HG03045 (cell line): ENCODE data around the gene ZNF536.

Source experiments
- ATAC-seq: cut with Tn5 transposase; IDR thresholded peaks from one replicate; pipeline ENCODE4 v1.9.1; 2021; ENCODE audit warnings: mild to moderate bottlenecking, moderate library complexity; ENCODE audit not compliant: unreplicated experiment

Gene ZNF536

GRCh38 chr19:30519607-30520205, 147.5 kb downstream of the ZNF536 start:
- no peak for ATAC-seq

GRCh38 chr19:30520735-30521479, 148.7 kb downstream of the ZNF536 start:
- no peak for ATAC-seq

DNA sequence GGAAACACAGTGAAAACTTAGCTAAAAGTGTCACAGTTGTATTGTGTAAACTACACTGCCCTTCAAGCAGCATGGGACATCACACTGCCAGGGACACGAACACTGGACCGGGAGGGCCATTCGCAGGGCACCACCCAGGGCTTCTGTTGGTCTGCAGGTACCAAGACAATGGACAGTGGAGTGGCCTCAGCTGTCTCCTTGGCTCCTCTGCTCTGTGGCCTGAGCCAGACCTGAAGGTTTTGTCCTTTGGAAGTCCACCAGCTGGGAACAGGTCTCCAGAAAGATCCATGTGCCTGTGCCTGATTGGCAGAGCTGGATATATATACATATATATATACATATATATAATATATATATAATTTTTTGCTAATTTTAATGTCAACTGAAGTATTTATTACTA, 149.8 kb downstream of the ZNF536 start:
- no peak for ATAC-seq

DNA sequence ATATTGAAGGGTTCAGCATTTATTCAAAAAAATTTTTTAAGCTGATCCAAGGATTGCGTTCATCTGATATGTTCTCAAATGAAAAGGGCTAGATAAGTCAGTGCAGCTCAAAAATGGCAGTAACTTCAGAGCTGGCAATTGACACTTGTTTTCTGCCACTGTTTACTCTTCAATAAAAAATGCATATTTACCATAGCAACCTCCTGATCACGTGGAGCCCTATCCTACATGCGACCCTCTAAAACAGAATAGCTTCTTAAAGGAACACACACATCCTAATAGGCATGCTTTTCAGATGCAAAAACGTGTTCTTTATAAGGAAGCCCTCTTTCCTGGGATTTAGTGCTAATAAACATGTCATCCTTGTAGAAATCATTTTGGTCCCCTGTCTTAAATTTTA, 150.2 kb downstream of the ZNF536 start:
- ATAC-seq = no peak

DNA sequence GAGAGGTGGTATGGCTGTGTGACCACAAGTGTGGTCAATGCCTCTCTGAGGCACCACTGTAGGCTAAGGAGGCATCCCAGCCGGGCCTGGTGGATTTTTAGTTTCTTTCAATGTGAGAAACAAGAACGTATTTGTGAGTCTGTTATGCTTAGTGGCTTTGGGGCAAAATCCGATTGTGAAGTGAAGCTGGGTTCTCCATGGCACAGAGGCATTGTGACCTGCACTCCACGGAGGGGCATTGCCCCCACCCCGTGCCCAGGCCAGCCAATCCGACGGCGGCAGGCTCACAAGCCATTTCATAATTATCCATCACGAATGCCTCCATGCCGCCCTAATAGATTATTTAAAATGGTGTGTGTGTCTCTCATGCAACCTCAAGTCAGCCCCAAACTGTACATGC, 151.6 kb downstream of the ZNF536 start:
- ATAC-seq = no peak

- no peak for ATAC-seq
Observed at GRCh38 chr19:30525383-30525782, 153.2 kb downstream of the ZNF536 start.

- no peak for ATAC-seq
Observed at GRCh38 chr19:30528919-30529318, 156.7 kb downstream of the ZNF536 start.

DNA sequence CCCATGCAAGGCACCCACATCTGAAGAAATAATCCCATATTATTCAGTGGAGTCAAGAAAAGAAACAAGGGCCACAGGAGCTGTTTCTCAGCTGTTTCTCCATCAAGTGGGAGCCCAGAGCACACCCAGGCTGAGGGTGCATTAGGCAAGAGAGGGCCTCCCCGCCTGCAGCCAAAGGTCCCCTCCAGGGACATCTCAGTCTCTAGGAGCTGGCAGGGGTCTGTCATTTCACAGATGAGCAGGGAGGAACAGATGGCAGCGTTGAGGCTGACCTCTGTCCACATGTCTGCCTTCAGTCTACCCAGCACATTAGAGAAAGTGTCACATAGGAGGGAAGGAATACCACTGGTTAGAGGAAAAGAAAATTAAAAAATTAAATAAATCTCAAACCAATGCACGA, 157.7 kb downstream of the ZNF536 start:
- ATAC-seq = no peak

- ATAC-seq = no peak
Observed at GRCh38 chr19:30530751-30531150, 158.6 kb downstream of the ZNF536 start.

- ATAC-seq = no peak
Observed at GRCh38 chr19:30535011-30535410, 162.8 kb downstream of the ZNF536 start.

DNA sequence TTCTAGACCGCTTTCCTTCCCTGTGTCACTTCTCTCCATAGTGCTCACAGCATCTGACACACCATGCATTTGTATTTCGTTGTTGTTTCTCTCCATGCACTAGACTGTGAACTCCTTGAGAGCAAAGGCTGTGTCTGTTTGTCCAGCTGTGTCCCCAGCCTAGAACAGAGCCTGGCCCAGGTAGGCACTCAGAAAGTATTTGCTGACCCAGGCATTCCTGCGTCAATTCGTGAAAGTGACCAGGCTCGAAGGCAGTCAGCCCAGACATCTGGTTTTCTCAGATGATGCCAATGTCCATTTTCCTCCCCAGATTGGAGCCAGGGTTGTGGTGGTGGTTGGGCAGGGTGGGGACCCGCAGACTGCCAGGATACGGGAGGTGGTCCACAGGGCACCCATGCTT, 164.8 kb downstream of the ZNF536 start:
- no peak for ATAC-seq

GRCh38 chr19:30539315-30539714, 167.1 kb downstream of the ZNF536 start:
- ATAC-seq = no peak

- no peak for ATAC-seq
Observed at GRCh38 chr19:30539981-30540380, 167.8 kb downstream of the ZNF536 start.

GRCh38 chr19:30540761-30541160, 168.6 kb downstream of the ZNF536 start:
- no peak for ATAC-seq

DNA sequence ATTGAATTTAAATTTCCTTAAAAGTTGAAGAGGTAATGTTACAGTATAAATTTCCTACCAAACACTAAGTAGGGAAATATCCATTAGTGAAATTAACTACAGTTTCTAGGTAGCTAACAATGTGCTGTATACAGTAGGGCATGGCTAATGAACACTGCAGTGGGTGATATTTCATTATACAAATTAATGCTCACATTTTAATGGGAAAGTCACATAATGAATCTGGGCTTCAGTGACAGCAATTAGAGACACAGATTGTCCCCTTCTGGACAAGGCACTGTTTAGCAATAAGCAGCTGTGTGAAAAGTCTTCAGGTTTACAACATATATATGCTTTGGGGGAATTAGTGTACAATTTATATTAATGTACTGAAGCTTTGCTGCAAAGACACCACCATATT, 169.4 kb downstream of the ZNF536 start:
- ATAC-seq = no peak

- no peak for ATAC-seq
Observed at GRCh38 chr19:30543243-30543945, 171.2 kb downstream of the ZNF536 start.

DNA sequence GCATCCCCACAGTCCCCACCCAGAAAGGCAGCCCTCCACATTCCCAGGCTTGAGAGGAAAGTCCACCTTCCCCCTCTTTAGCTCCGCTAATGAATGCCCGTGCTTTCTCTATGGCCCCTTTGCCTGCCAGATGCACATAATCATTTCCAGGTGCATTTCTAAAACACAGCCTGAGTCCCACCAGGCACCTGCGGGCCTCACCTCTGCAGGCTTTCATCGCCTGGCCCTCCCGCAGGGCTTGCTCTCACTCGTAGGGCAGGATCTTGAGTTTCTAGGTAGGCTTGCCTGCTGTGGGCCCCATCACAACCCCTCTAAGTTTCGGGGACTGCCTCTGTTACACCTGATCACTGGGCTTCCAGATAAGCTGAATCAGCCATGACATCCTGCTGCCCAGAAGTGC, 173.6 kb downstream of the ZNF536 start:
- no peak for ATAC-seq

GRCh38 chr19:30546332-30546731, 174.1 kb downstream of the ZNF536 start:
- no peak for ATAC-seq

GRCh38 chr19:30547246-30547645, 175.1 kb downstream of the ZNF536 start:
- no peak for ATAC-seq

- ATAC-seq = no peak
Observed at GRCh38 chr19:30549151-30549550, 177.0 kb downstream of the ZNF536 start.

- no peak for ATAC-seq
Observed at GRCh38 chr19:30551271-30551670, 179.1 kb downstream of the ZNF536 start.

- ATAC-seq = no peak
Observed at GRCh38 chr19:30552593-30552992, 180.4 kb downstream of the ZNF536 start.
